Calu3 (cell line): ENCODE results near the gene MOV10. TPM values are rescaled to one million over a fixed set of nuclear protein-coding genes. Genes with fewer than 3 reads are reported as not detected.

Source experiments
- BruUV-seq: library from RNA; stranded (reverse); fragments of 400-500 nt; replicated peaks from 2 replicates; lab custom pipeline; 2021; lab: Mats Ljungman, UMichigan
- CTCF ChIA-PET: fragments of 300-600 bp; sonication (Branson Sonifier 250); formaldehyde crosslinking; loops from one replicate; lab custom pipeline; 2022; ENCODE audit warnings: antibody characterized with exemption; lab: Charles Lee
- DNase-seq: peaks from one replicate; pipeline ENCODE4 v3.0.0; 2022
- H3K27ac Mint-ChIP-seq: one replicate; pipeline ENCODE4 v1.8.0; 2022; ENCODE audit warnings: mixed read lengths; ENCODE audit not compliant: unreplicated experiment
- H3K27me3 Mint-ChIP-seq: one replicate; pipeline ENCODE4 v1.8.0; 2022; ENCODE audit warnings: mixed read lengths; ENCODE audit not compliant: unreplicated experiment
- H3K36me3 Mint-ChIP-seq: one replicate; pipeline ENCODE4 v1.8.0; 2022; ENCODE audit warnings: mild to moderate bottlenecking, moderate library complexity, mixed read lengths; ENCODE audit not compliant: insufficient read depth, unreplicated experiment
- H3K4me1 Mint-ChIP-seq: one replicate; pipeline ENCODE4 v1.8.0; 2022; ENCODE audit warnings: mild to moderate bottlenecking, low read depth, mixed read lengths; ENCODE audit not compliant: unreplicated experiment
- H3K4me3 Mint-ChIP-seq: one replicate; pipeline ENCODE4 v1.8.0; 2022; ENCODE audit warnings: mild to moderate bottlenecking, low read depth, moderate library complexity, mixed read lengths; ENCODE audit not compliant: unreplicated experiment
- H3K9me3 Mint-ChIP-seq: one replicate; pipeline ENCODE4 v1.8.0; 2022; ENCODE audit warnings: low read depth, mixed read lengths; ENCODE audit not compliant: unreplicated experiment
- intact Hi-C: fragments of 100-400 bp; cut with micrococcal nuclease; formaldehyde crosslinking; loops from one replicate; pipeline ENCODE4 v1.10.0; 2022; ENCODE audit not compliant: unreplicated experiment
- total RNA-seq: library from RNA; stranded (reverse); gene quantifications from 2 replicates; pipeline ENCODE4 v1.2.3, GENCODE V29; 2022
- TF ChIP-seq, protein P1 (sequence below): fragments of 200-600 bp; IDR thresholded peaks from one replicate; pipeline ENCODE4 v1.8.0; 2022; ENCODE audit warnings: antibody characterized with exemption; ENCODE audit not compliant: unreplicated experiment

Gene MOV10
- total RNA-seq, 1 experiment from 2014 or later = 71.4 TPM

- H3K4me1 Mint-ChIP-seq = no peaks in the 10 kb centered on the region
- H3K27ac Mint-ChIP-seq = no peak overlapping the region
- TF ChIP-seq, protein P1, sequence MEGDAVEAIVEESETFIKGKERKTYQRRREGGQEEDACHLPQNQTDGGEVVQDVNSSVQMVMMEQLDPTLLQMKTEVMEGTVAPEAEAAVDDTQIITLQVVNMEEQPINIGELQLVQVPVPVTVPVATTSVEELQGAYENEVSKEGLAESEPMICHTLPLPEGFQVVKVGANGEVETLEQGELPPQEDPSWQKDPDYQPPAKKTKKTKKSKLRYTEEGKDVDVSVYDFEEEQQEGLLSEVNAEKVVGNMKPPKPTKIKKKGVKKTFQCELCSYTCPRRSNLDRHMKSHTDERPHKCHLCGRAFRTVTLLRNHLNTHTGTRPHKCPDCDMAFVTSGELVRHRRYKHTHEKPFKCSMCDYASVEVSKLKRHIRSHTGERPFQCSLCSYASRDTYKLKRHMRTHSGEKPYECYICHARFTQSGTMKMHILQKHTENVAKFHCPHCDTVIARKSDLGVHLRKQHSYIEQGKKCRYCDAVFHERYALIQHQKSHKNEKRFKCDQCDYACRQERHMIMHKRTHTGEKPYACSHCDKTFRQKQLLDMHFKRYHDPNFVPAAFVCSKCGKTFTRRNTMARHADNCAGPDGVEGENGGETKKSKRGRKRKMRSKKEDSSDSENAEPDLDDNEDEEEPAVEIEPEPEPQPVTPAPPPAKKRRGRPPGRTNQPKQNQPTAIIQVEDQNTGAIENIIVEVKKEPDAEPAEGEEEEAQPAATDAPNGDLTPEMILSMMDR = no peak
- no TSS peak for BruUV-seq
- DNase-seq = no peak
- CTCF ChIA-PET = no interaction called here
- no peak overlapping the region for H3K4me3 Mint-ChIP-seq
- intact Hi-C loops = no loop called here
- H3K36me3 Mint-ChIP-seq = peaks cover 5% of the 10 kb centered on the region
- no peaks in the 10 kb centered on the region for H3K27me3 Mint-ChIP-seq
- H3K9me3 Mint-ChIP-seq = no peaks in the 10 kb centered on the region
Measured at GRCh38 chr1:112687361-112687760, 12.9 kb downstream of the MOV10 start.

- H3K4me1 Mint-ChIP-seq = no peaks in the 10 kb centered on the region
- no peak for DNase-seq
- H3K36me3 Mint-ChIP-seq = peaks cover 5% of the 10 kb centered on the region
- TF ChIP-seq, protein P1 = no peak
- no peak overlapping the region for H3K27ac Mint-ChIP-seq
- no peak overlapping the region for H3K4me3 Mint-ChIP-seq
- H3K9me3 Mint-ChIP-seq = no peaks in the 10 kb centered on the region
- H3K27me3 Mint-ChIP-seq = no peaks in the 10 kb centered on the region
- CTCF ChIA-PET = no interaction called here
- intact Hi-C loops = no loop called here
- no TSS peak for BruUV-seq
Measured at GRCh38 chr1:112687785-112688496, 13.5 kb downstream of the MOV10 start.

- Mint-ChIP-seq H3K27ac (no peak overlapping the region), H3K4me1 (no peaks in the 10 kb centered on the region), H3K9me3 (no peaks in the 10 kb centered on the region), H3K4me3 (no peak overlapping the region), H3K36me3 (peaks cover 5% of the 10 kb centered on the region), H3K27me3 (no peaks in the 10 kb centered on the region)
- CTCF ChIA-PET = no interaction called here
- TF ChIP-seq, protein P1 = no peak
- intact Hi-C loops = no loop called here
- BruUV-seq = no TSS peak
- no peak for DNase-seq
Measured at GRCh38 chr1:112688781-112689193, 14.3 kb downstream of the MOV10 start.

GRCh38 chr1:112689196-112689841 lies 14.9 kb downstream of the MOV10 start:
- no peak overlapping the region for H3K27ac Mint-ChIP-seq
- H3K27me3 Mint-ChIP-seq = no peaks in the 10 kb centered on the region
- H3K36me3 Mint-ChIP-seq = peaks cover 5% of the 10 kb centered on the region
- BruUV-seq = TSS peak; percentile 21
- CTCF ChIA-PET = interaction anchor here (0.6 kb wide), 1 partner anchor 28 kb away, joined by 3 read pairs; no protein-coding TSS in a partner anchor
- H3K4me1 Mint-ChIP-seq = no peaks in the 10 kb centered on the region
- no peaks in the 10 kb centered on the region for H3K9me3 Mint-ChIP-seq
- no peak overlapping the region for H3K4me3 Mint-ChIP-seq
- intact Hi-C loops = no loop called here
- TF ChIP-seq, protein P1 = no peak
- no peak for DNase-seq
